ENCODE results near the gene LBX2. TPM values are rescaled to one million over a fixed set of nuclear protein-coding genes. Genes with fewer than 3 reads are reported as not detected.
A peak's percentile ranks its signal among the peaks of the same experiment; 100 is the strongest.

LBX2 gene
- total RNA-seq, 4 donors from 2014 or later: 0.80 to 3.8 (median 1.6) TPM; not detected in 1

GRCh38 chr2:74504591-74504990 lies 5.2 kb upstream of the LBX2 start:
- 96 to 100% methylated on average over 1 to 3 of the region's 3 CpGs for WGBS, 2 donors (ENCODE audit: low coverage in 1 of 2)
- H3K4me1 ChIP-seq: peaks cover 15 to 59% (median 44%) of the 10 kb centered on the region in 4 donors
- in situ Hi-C loops (cut with MboI; ENCODE audit: low pct_ligation_motif_present in 1 of 4, low pct_unique_long_range_greater_than_20kb in 1 of 4, low sequenced_read_pairs in 3 of 4) (loop anchor here in 1 of 4 donors (5.0 kb wide), 1 partner anchor 73 kb away; no protein-coding TSS in a partner anchor), intact Hi-C loops (cut with DNase I; ENCODE audit: low total_unique reads) (no loop called here)
- peak overlapping the region in 1 of 4 donors; percentile 90 for H3K27ac ChIP-seq
- peaks cover 33% of the 10 kb centered on the region for H3K27me3 ChIP-seq
- no peak for DNase-seq
- no peak for TF ChIP-seq POLR2A (IDR thresholded peaks at IDR 0.05)
- no peak for TF ChIP-seq EP300 (IDR thresholded peaks at IDR 0.05; ENCODE audit: low read depth)
- no peak for TF ChIP-seq POLR2AphosphoS5 (IDR thresholded peaks at IDR 0.05)
- no peaks in the 10 kb centered on the region for H3K9me3 ChIP-seq
- peak overlapping the region in 1 of 4 donors; percentile 54 for H3K4me3 ChIP-seq
- H3K36me3 ChIP-seq: no peaks in the 10 kb centered on the region

DNA sequence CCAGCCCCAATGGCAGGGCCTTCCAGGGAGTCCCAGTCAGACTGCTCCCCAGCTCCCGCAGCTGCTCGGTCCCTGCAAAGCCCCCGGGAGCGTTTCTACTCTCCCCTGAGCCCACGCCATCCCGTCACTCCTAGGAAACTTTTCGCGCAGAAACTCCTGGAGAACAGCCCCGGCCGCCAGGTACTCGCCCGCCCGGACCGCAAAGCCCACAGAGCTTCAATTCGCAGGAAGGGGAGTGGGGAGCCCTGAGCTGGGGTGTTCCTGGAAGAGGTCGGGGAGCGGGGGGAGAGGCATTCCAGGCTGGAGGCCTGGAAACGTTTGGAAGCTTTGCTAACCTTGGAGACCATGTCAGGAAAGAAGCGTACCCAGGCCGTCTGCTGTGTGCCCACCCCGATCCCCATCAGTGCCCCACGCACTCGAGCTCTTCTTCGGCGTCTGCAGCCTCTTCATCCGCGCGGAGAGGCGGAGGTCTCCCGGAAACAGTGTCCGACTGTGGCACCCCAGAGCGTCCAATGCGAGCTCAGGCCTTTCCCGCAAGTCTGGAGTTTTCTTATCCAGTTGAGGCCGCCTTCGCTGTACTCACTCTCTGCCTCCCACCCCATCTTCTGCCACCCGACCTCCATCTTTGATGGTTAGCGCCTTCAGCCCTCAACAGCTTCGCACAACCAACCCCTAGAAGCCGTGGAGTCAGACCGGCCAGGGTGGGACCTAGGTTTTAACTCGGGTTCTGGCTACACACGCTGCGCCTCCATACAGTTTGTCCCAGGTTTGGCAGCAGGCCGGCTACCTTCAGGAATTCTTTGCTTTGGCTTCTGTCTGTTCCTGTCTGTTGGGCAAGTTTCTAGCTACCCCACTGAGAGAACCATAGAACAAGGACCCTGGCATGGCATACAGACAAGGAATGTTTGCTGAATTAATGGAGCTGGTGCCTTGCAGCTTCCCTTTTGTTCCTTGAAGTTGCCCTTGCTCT lies 4.4 kb upstream of the LBX2 start:
- intact Hi-C loops (cut with DNase I; ENCODE audit: low total_unique reads) (no loop called here), in situ Hi-C loops (cut with MboI; ENCODE audit: low pct_ligation_motif_present in 1 of 4, low pct_unique_long_range_greater_than_20kb in 1 of 4, low sequenced_read_pairs in 3 of 4) (loop anchor here in 1 of 4 donors (5.0 kb wide), 1 partner anchor 74 kb away; no protein-coding TSS in a partner anchor)
- 60 to 84% methylated on average over 12 to 45 of the region's 45 CpGs for WGBS, 2 donors (ENCODE audit: low coverage in 1 of 2)
- Histone ChIP-seq H3K27me3 (peaks cover 33% of the 10 kb centered on the region), H3K4me3 (peak overlapping the region; percentile 6 to 54 (median 47)), H3K27ac (peak overlapping the region; percentile 85 to 90 (median 86)), H3K4me1 (peaks cover 22 to 67% (median 52%) of the 10 kb centered on the region in 4 donors), H3K9me3 (no peaks in the 10 kb centered on the region), H3K36me3 (no peaks in the 10 kb centered on the region)
- TF ChIP-seq CTCF (IDR thresholded peaks at IDR 0.05): no peak
- TF ChIP-seq POLR2AphosphoS5 (IDR thresholded peaks at IDR 0.05): no peak
- TF ChIP-seq POLR2A (IDR thresholded peaks at IDR 0.05): no peak
- no peak for TF ChIP-seq EP300 (IDR thresholded peaks at IDR 0.05; ENCODE audit: low read depth)
- DNase-seq: no peak

DNA sequence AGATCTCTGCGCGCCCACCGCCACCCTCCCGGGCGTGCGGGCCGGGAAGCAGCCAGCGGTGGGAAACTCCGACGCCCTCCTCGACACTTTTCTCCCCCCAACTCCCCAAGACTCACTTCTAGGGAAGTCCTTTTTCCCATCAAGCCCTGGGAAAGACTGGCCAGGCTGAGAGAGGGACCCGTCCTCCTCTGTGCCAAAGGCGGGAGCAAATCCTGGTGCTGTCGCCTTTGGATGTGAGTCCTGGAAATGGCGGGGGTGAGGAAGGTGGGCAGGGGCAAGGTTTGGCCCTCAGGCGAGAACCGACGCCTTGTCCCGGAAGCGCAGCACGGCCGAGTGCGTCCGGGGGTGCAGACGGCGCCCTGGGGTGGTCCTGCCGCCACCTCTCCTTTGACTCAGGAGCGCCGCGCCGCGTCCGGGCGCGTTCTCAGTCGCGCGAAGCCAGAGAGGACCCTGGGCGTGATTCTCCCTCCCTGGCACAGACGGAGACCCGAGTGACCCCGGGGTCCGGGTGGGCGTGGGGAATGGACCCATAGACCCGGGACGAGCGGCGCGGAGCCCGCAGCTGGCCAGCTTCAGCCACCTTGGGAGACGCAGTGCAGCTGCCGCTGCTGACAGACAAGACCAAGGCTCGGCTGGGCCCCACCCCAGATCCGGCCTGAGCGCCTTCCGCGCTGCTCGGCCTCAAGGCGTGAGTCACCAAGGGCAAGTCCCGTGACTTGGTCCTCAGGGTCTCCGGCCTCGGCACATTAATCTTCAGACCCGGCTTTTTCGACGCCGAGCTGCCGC lies 3.5 kb upstream of the LBX2 start:
- in situ Hi-C loops (cut with MboI; ENCODE audit: low pct_ligation_motif_present in 1 of 4, low pct_unique_long_range_greater_than_20kb in 1 of 4, low sequenced_read_pairs in 3 of 4): loop anchor here in 1 of 4 donors (5.0 kb wide), 1 partner anchor 74 kb away; no protein-coding TSS in a partner anchor
- DNase-seq: peak; percentile 89
- 2% methylated on average over 49 of the region's 67 CpGs; no CpG with 5 or more reads in 1 of the 2 donors for WGBS, 2 donors (ENCODE audit: low coverage in 1 of 2)
- intact Hi-C loops (cut with DNase I; ENCODE audit: low total_unique reads): no loop called here
- Histone ChIP-seq H3K27me3 (peaks cover 36% of the 10 kb centered on the region), H3K36me3 (no peaks in the 10 kb centered on the region), H3K27ac (peak overlapping the region; percentile 85 to 90 (median 86)), H3K9me3 (no peaks in the 10 kb centered on the region), H3K4me3 (peak overlapping the region; percentile 46 to 59 (median 51)), H3K4me1 (peaks cover 29 to 69% (median 55%) of the 10 kb centered on the region in 4 donors)
- TF ChIP-seq EP300 (IDR thresholded peaks at IDR 0.05; ENCODE audit: low read depth): no peak
- peak; percentile 81 to 93 (median 92) for TF ChIP-seq POLR2AphosphoS5 (IDR thresholded peaks at IDR 0.05)
- TF ChIP-seq POLR2A (IDR thresholded peaks at IDR 0.05): peak; percentile 91
- peak in 2 of 5 experiments; percentile 24 to 27 for TF ChIP-seq CTCF (IDR thresholded peaks at IDR 0.05)

DNA sequence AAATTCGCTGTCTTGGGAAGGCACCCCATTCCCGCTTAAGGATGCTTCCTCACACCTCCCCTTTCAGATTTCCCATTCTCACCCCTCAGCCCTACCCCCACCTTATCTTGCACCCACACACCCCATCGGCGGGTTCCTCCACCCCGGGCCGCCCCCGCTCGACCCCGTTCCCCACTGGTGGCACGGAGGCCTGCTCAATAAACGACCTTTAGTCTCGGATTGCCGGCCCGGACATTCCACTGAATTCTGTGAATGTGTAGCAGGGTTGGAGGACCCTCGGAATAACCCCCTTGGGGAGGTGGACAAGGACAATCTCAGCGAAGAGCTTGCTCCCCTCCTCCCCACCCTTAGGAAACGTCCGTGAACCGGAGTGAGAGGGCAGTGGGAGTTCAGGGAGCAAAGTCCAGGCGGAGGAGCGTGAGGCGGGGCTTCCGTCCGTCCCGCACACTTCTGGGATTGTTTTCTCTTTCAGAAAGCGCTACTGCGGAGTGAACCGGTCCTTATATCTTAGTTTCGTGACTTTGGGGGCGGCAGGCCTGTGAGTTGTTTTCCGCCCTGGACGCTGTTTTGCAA lies 2.8 kb upstream of the LBX2 start:
- intact Hi-C loops (cut with DNase I; ENCODE audit: low total_unique reads) (no loop called here), in situ Hi-C loops (cut with MboI; ENCODE audit: low pct_ligation_motif_present in 1 of 4, low pct_unique_long_range_greater_than_20kb in 1 of 4, low sequenced_read_pairs in 3 of 4) (loop anchor here in 1 of 4 donors (5.0 kb wide), 1 partner anchor 75 kb away; no protein-coding TSS in a partner anchor)
- H3K36me3 ChIP-seq: no peaks in the 10 kb centered on the region
- peak overlapping the region; percentile 85 to 90 (median 86) for H3K27ac ChIP-seq
- H3K9me3 ChIP-seq: no peaks in the 10 kb centered on the region
- peak; percentile 75 for DNase-seq
- peak overlapping the region; percentile 46 to 59 (median 51) for H3K4me3 ChIP-seq
- TF ChIP-seq EP300 (IDR thresholded peaks at IDR 0.05; ENCODE audit: low read depth): no peak
- peak in 2 of 3 donors; percentile 72 to 75 for TF ChIP-seq POLR2AphosphoS5 (IDR thresholded peaks at IDR 0.05)
- TF ChIP-seq CTCF (IDR thresholded peaks at IDR 0.05): no peak
- peak; percentile 1 for TF ChIP-seq POLR2A (IDR thresholded peaks at IDR 0.05)
- H3K27me3 ChIP-seq: peaks cover 42% of the 10 kb centered on the region
- H3K4me1 ChIP-seq: peaks cover 30 to 75% (median 61%) of the 10 kb centered on the region in 4 donors
- WGBS, 2 donors (ENCODE audit: low coverage in 1 of 2): 21% methylated on average over 32 of the region's 32 CpGs; no CpG with 5 or more reads in 1 of the 2 donors

Measured in transverse colon (tissue), 4 donors.